Right hindlimb (tissue), 1 donor: ENCODE data around the gene SLC16A12.

ENCODE experiments used
- DNase-seq: peaks from one replicate; pipeline ENCODE4 v3.0.0-alpha.2; 2018

SLC16A12 gene, protein sequence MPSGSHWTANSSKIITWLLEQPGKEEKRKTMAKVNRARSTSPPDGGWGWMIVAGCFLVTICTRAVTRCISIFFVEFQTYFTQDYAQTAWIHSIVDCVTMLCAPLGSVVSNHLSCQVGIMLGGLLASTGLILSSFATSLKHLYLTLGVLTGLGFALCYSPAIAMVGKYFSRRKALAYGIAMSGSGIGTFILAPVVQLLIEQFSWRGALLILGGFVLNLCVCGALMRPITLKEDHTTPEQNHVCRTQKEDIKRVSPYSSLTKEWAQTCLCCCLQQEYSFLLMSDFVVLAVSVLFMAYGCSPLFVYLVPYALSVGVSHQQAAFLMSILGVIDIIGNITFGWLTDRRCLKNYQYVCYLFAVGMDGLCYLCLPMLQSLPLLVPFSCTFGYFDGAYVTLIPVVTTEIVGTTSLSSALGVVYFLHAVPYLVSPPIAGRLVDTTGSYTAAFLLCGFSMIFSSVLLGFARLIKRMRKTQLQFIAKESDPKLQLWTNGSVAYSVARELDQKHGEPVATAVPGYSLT

DNA sequence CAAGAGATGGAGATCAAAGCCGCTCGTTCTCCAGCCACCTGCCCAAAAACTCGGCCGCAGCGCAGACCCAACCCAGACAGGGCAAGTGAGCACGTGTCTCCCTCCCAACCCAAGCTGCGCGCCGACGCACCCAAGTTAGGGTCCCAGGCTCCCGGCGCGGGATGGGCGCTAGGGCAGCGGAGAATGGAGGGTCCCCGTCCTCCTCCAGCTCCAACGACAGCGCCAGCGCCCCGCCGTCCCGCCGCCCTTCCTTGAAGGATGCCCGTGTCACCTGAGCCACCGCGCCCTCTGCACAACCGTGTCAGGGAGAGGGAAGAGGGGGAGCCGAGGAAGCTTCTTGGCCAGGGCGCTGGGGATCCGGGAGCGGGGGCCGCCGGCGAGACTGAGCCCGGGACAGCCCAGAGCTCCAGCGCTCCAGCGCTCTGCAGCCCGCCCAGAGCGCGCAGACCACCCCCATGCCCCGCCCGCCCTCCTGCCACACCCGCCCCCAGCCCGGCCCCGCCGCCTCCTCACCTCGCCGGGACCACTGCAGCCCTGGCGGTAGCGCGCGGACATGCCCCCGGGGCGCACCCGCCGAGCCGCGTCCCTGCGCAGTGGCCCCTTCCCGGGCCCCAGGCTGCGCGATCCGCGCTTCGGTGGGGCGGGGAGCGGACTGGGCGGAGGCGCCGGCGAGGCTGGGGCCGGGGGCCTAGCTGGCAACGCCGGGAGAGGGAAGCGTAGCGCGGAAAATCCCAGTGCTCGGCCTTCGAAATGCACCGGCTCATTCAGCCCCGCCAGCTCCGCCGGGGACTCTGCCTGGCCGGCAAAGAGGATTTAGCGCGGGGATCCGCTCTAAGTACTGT is at the start of gene SLC16A12:
TSS of gene SLC16A12 (minus strand) at position 424 of the 842 bp plus-strand sequence. CDS start 73,016 bp downstream, outside the sequence.
- DNase-seq = peak; percentile 70

DNA sequence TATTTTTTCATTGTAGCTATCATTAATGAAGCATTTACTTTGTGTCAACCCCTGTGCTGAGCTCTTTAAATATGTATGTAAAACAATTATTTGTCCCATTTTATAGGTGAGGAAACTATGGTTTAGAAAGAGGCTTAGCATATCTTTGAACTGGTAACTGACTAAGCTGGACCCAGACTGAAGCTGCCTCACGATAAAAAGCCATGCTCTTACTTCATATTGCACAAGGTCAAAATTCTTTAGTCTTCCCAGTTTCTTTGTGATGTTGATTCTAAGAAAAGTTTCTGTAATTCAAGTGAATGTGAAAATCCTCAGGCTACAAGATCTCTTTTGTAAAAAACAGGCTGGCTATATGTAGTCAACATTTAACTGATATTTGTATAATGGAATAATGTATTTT is 46.6 kb upstream of the SLC16A12 start:
- DNase-seq = no peak

DNA sequence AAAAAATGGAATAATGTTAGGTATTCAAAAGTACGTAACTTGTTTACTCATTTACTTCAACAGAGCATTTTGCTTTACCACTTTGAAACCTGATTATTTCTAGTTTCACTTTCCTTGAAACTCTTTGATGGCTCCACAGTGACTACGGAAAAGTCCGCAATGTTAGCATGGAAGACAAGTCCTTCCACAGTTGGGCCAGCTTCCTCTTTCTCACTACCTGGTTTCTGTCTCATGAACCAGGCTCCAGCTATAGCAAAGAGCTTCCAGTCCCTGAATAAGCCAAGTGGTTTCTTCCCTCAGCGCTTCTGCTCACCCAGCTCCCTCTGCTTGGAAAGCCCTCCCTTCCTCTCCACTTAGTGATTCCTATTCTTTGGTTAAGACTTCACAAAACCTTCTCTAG is 44.8 kb upstream of the SLC16A12 start:
- no peak for DNase-seq

DNA sequence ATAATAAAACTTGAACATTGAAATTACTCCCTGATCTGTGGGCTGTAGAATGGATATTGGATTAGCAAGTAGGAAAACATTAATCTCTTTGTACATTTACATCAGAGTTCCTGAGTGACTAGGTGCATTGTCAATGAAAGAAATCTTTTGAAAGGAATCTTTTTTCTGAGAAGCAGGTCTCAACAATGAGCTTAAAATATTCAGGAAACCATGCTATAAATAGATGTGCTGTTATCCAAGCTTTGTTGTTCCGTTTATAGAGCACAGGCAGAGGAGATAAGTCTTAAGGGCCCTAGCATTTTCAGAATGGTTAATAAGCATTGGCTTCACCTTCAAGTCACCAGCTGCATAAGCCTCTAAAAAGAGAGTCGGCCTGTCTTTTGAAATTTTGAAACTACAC is 41.3 kb upstream of the SLC16A12 start:
- DNase-seq = no peak

DNA sequence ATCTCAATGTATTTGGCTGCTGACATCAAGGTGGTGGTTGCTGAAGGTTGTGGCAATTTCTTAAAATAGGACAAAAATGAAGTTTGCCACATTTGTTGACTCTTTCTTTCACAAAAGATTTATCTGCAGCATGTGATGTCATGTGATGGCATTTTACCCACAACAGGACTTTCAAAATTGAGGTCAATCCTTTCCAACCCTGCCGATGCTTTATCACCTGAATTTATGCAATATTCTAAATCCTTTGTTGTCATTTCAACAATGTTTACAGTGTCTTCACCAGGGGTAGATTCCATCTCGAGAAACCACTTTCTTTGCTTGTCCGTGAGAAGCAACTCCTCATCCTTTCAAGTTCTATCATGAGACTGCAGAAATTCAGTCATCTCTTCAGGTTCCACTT is 40.6 kb upstream of the SLC16A12 start:
- no peak for DNase-seq

DNA sequence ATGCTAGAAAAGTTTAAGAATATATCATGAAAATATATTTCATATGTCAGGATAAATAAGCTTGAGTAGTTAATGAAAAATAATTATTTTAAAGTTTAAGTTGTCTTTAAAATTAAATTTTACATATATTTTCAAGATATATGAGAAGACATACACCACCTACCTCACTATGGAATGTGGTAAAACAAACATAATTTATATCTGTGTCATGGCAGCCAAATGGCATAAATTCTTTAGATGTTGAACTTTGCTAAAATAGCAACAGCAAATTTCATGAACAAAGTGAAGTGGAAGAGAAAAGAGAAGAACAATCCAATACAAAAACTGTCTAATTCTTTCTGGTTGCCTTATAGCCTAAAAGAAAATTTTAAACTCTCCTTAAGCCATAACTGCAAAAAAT is 39.6 kb upstream of the SLC16A12 start:
- DNase-seq = no peak

DNA sequence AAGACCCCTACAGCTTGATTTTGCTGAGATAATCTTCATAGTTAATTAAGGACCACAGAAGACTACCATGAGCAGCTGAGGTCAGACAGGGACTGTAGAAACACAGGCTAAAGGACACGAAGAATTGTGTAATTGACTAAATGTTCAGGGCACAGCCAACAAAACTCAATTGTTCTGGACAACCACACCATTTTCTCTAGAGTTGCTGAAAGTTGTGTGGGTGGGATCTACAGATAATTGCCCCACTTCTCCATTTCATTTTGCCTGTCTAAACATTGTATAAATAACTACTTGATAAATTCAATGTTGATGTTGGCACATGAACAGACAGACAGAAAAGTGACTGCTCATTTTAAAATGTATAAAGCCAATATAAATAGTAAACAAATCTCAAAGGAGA is 39.0 kb upstream of the SLC16A12 start:
- DNase-seq = no peak

DNA sequence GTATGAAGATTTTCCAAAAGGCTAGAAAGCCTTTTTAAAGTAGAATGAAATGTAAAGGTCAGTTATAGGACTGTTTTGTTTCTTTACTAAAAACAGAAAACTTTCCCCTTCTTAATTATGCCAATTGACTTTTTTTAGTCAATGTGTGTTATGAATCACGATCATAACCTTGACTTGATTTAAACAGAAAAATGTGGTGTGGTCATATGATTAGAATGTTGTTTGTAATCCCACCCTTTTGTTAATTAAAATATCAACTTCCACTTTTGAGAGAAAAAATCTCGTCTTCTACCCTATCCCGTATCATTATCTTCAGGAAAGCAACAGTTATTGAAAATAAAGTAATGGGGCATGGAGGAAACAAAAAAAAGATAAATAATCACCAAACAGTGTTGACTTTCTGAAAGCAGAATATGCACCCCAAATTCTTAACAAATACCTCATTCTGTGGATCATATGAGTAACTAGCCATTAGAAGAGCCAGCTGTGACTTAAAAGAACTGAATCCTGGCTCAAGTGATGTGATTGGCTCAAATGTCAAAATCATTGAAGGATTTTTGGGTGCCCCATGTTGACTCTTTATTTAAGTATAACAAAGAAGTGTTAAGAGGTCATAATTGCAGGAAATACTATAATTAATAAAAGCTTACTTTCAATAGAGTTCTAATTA is 32.3 kb upstream of the SLC16A12 start:
- no peak for DNase-seq

DNA sequence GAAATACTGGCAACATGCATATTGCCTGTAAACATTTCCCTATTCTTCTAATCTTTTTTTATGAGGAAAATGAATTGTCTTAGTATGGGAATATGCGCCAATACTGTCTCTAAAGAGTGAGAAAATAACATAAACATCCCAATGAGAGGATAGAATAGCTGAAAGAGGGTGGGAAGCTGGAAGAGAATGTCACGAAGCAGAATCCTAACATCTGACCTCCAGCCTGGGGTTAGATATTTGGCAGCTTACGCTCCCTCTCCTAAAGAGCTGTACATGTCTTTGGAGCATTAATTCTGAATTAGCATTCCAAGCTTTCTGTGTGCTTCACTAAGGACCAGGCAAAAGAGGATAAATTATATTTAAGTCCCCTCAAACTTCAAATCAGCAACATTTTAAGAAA is 31.6 kb upstream of the SLC16A12 start:
- DNase-seq = peak; percentile 60

DNA sequence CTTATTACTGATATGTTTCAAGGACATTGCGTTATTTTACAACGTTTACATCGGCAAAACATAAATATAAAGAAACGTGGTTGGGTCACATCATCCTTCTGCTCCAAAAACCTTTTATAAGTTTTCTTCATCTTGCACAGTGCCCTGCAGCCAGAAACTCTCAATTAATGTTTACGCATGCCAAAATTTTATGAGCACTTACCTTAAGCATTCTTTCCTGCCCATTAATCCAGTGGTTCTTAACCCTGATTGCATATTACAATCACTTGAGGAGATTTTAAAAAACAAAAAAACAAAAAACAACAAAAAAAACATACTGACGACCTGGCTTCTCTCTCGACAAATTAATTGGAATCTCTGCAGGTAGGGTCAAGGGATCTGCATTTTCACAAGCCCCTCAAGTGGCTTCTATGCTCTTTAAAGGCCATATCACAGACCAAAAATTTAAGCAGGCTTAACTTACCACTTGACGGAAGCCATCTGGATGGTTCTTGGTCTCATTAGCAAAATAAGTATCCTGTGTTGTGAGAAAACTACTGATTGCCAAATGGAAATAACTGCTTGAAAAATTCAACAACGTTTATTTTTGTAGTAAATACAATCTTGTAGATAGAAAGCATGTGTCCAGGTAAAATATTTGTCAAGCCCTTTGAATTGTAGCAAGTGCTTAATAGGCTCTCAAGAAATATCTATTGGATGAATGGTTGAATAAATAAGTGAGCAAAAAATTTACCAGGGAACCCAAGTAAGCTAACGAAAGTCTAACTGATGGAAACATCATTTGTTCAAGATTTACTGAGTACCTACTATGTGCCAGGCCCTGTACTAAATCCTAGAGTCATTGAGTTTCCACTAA is 30.9 kb upstream of the SLC16A12 start:
- no peak for DNase-seq

DNA sequence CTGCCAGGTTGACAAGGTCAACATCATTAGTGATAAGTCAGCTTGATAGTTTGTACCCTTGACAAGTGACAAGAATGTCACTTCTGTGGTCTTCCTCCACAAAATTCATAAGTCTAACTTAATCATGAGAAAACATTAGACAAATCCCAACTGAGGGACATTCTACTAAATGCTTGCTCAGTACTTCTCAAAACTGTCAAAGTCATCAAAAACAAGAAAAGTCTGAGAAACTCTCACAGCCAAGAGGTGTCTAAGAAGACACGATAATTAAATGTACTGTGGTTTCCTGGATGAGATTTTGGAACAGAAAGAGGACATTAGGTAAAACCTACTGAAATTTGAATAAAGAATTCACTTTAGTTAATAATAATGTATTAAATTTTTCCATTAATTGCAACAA is 29.8 kb upstream of the SLC16A12 start:
- DNase-seq = no peak

DNA sequence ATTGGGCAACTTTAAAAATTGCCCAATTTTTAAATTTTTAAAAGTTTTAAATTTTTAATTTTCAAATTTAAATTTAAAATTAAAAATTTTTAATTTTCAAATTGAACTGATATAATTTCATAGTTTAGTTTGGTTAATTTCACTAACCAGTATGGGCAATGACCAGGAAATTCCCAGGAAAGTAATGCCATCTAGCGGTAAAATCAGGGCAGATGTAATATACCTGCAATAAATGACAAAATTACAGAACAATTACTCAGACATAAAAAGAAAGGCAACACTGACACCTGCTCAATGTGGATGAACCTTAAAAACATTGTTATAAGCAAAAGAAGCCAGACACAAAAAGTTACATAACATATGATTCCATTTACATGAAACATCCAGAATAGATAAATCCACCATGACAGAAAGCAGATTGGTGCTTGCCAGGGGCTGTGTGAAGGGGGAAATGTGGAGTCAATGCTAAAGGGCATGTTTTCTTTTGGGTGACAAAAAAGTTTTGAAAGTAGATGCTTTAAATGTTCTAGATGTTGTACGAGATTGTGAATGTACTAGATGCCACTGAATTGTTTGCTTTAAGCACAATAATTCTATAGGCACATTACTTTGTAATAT is 28.6 kb upstream of the SLC16A12 start:
- DNase-seq = no peak

DNA sequence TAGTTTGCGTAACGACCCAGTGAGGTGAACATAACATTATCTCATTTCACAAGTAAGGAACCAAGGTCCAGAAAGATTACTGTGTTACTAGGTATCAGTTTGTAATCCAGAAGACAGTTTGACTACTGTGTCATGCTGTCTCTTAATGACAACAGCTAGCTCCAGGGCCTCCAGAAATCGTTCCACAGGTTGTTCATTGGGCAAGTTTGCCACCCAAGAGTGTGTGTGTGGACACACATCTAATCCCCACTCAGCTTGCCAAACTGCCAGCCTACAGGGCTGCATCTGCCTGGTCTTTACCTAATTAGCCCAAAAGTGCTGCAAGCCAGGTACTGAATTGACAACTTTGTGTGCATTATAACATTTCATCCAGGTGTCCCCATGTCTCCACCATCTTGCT is 27.9 kb upstream of the SLC16A12 start:
- DNase-seq = no peak

DNA sequence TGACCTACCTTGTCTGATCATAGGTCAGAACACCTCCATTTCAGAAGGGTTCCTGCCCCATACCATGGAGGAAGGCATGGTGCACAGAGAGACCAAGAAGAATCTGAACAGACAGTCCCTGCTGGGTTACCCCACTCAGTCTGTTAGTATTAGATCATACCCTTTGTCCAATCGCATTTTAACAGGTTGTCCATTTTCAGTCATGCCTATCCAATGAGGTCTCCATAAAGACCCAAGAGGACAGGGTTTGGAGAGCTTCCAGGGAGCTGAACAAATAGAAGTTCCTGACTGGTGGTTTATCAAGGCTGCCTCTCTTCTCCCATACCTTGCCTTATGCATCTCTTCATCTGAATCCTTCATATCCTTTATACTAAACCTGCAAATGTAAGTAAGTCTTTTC is 21.2 kb upstream of the SLC16A12 start:
- no peak for DNase-seq

DNA sequence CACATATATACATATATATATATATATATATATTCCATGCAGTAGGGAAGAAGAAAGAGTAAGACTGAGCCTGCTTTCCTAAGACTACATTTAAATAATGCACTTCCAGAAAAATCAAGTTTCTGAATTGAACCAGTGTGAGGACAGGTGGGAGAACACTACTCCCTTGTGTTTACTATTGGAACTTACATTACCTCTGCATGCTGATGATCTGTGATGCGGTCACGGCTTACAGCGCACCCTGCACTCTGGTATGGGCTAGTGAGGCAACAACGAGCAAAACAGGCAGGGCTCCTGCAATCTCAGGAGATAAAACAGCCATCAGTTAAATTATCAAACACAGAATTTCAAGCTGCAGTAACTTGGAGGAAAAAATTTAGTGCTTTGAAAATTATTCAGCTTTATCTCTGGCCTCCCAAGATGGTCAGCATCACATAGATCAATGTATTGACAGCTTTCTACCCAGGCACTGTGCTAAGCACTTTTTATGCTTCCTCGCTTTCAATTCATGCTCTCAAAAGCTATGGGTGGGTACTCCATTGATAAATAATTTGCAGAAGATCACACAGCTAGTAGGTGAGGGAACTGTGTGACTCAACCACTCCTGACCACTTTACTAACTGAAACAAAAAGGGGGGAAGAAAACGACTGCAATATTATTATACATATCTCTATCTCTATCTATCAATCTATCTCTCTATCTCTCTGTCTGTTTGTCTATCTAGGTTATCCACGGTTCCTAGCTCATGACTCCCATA is 20.5 kb upstream of the SLC16A12 start:
- DNase-seq = no peak

DNA sequence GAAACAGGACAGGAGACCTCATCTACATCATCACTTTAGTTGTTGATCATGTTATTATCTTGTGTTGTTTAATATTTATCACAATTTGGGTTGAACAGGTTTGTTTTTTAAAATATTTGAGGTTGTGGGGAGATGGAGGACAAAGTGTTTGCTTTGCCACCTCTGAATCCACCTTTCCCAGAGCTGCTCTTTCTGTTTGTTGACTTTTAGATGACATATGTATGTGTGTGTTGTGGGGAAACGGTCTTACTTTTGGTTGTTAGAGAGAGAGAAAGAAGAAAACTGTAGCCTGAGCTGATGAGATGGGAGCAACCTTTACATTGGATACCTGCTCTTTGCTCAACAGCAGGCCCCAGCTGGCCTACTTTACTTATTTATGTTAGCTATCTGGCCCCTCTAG is 19.0 kb upstream of the SLC16A12 start:
- no peak for DNase-seq

DNA sequence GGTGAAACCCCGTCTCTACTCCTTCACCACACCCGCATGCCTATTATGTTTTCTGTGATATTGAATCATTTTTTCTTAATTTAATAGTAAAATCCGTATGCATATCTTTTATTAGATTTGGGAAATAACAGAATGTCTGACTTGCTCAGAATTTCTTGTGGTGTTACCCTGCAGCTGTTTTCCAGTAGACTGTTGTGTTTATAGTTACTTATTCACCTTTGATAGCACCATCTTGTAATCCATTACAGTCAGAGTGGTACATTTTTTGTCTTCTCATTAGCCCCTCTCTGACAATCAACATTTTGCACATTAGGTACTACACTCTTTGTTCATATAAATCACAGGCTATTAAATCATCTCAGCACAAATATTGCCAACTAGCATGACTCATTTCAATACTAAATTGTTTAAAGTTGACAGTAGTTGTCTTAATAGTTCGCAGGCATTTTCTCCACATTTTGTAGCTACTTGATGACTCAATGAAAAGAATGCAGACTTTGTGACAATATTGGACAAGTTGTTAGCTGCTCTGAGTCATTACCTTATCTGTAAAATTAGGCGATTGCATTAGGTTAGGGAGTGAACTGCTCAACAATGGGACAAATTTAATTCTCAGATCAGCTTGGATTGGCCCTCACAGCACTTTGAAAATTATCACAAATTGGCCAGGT is 17.8 kb upstream of the SLC16A12 start:
- DNase-seq = no peak

DNA sequence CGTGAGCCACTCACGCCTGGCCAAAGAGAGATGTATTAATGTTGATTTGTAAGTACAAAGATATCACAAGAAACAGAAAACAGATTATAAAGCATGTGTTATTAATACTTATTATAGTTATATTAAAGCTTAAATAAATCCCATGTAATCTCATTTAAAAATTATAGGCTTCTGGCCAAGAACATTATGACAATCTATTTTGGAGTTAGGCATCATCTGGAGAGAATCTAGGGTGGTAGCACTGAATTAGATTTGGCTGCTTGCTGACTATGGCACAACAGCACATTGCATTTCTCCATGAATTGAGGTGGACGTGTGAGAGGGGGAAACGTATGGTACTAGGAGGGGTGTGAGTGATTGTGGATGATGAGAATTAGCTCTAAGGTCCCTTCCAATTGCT is 16.8 kb upstream of the SLC16A12 start:
- no peak for DNase-seq

DNA sequence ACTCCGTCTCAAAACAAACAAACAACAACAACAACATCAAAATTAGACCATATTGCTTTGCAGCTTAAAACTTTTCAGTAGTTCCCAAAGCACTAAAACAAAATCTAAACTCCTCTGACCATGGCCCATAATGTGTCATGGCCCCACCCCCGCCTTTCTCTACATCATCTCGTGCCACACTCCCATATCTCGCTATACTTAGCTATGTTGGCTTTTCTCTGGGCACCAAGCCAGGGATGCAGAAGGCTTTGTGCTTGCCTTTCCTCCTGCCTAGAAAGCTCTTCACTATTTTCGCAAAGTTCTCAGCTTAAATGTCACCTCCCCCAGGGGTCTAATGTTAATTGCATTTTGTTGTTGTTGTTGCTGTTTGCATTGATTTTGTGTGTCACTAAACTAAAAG is 15.1 kb upstream of the SLC16A12 start:
- no peak for DNase-seq

DNA sequence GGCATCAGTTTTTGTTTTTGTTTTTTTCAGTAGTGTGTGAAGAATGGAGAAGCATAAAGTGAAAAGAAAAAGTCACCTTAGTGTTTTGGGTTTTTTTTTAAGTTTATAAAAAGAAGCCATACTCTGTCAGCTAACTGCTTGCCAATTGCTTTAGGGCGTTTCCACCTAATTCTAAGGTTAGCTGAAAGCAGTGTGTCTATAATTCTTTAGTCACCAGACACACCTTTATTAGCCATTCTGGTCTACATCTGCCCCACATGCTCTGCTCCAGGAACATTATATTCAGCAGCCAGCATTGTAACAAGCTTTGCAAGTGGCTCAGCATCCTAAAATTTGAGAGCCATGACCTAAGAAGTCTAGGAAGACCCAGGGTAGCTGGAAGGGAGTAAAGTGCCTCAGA is 14.1 kb upstream of the SLC16A12 start:
- no peak for DNase-seq

DNA sequence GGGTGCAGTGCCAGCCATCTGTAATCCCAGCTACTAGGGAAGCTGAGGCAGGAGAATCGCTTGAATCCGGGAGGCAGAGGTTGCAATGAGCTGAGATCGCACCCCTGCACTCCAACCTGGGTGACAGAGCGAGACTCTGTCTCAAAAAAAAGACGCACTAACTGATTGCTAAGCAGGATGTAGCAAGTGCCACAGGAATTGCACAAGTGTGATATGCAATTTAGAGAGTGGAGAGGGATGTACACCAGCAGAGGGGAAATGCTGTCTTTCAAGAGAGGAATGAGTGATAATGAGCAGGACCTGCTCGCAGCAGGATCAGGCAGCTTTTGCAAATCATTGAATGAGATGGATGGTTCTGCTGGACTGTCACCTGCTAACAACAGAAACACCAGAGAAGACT is 13.3 kb upstream of the SLC16A12 start:
- DNase-seq = no peak
